HEK293 (cell line): Measurements from ENCODE around the gene TAMALIN.

Source experiments
- CTCF ChIA-PET: fragments of 350-600 bp; formaldehyde crosslinking; extraction: SDS; loops from one replicate; lab custom pipeline; 2021; ENCODE audit warnings: antibody characterized with exemption; lab: Yijun Ruan, JAX
- POLR2A ChIA-PET: fragments of 300-600 bp; formaldehyde crosslinking; extraction: SDS; loops from one replicate; lab custom pipeline; 2020; ENCODE audit warnings: antibody characterized with exemption, inconsistent platforms; lab: Yijun Ruan, JAX
- H3K27ac ChIP-seq: fragments of 200-500 bp; sonication (Bioruptor generic); 2 replicates; pipeline ENCODE4 v1.5.1; 2014; ENCODE audit warnings: low read depth, low read length, control low read depth, inconsistent platforms; ENCODE audit errors: extremely low read depth
- H3K36me3 ChIP-seq, 2 experiments: fragments of 200-500 bp in 1 of 2; sonication (Bioruptor generic) in 1 of 2; 1 replicate in 1 of 2; 2 replicates in 1 of 2; pipeline ENCODE4 v1.5.1; 2014 to 2017; ENCODE audit warnings: inconsistent platforms in 2 of 2, low read length in 2 of 2; ENCODE audit not compliant: control insufficient read depth in 2 of 2, insufficient read depth in 1 of 2
- H3K4me1 ChIP-seq: fragments of 200-500 bp; sonication (Bioruptor generic); 2 replicates; pipeline ENCODE4 v1.5.1; 2014; ENCODE audit warnings: mild to moderate bottlenecking, low read length, inconsistent platforms; ENCODE audit not compliant: control insufficient read depth, insufficient read depth
- H3K4me3 ChIP-seq: 2 replicates; pipeline ENCODE4 v1.5.1; 2011; ENCODE audit warnings: low read depth, mild to moderate bottlenecking, control low read depth, low read length, moderate library complexity
- H3K9me3 ChIP-seq: fragments of 200-500 bp; sonication (Bioruptor generic); 2 replicates; pipeline ENCODE4 v1.5.1; 2014; ENCODE audit warnings: low read depth, low read length, inconsistent platforms; ENCODE audit not compliant: control insufficient read depth, insufficient read depth
- PRDM4 ChIP-seq: fragments of 450-650 bp; formaldehyde crosslinking; IDR thresholded peaks from 2 replicates; pipeline ENCODE4 v1.5.1; 2017; ENCODE audit warnings: missing biosample characterization, missing genetic modification characterization
- REPIN1 ChIP-seq: fragments of 450-650 bp; formaldehyde crosslinking; IDR thresholded peaks from 2 replicates; pipeline ENCODE4 v1.5.1; 2017; ENCODE audit warnings: missing biosample characterization, missing genetic modification characterization, low read depth
- SP3 ChIP-seq: fragments of 450-650 bp; formaldehyde crosslinking; IDR thresholded peaks from 2 replicates; pipeline ENCODE4 v1.5.1; 2016; ENCODE audit warnings: missing biosample characterization, missing genetic modification characterization
- TRIM28 ChIP-seq: IDR thresholded peaks from 2 replicates; pipeline ENCODE4 v1.6.1; 2011; ENCODE audit warnings: low read length, control low read depth, borderline replicate concordance
- ZFHX2 ChIP-seq: fragments of 450-650 bp; formaldehyde crosslinking; conservative IDR thresholded peaks from 2 replicates; pipeline ENCODE4 v1.5.1; 2016; ENCODE audit warnings: missing biosample characterization, missing genetic modification characterization
- ZFP37 ChIP-seq: fragments of 450-650 bp; formaldehyde crosslinking; IDR thresholded peaks from 2 replicates; pipeline ENCODE4 v1.5.1; 2016; ENCODE audit warnings: missing biosample characterization, missing genetic modification characterization
- ZNF138 ChIP-seq: fragments of 450-650 bp; formaldehyde crosslinking; IDR thresholded peaks from 2 replicates; pipeline ENCODE4 v1.5.1; 2016; ENCODE audit warnings: missing biosample characterization, missing genetic modification characterization, borderline replicate concordance
- ZNF146 ChIP-seq: fragments of 450-650 bp; formaldehyde crosslinking; IDR thresholded peaks from 2 replicates; pipeline ENCODE4 v1.5.1; 2016; ENCODE audit warnings: missing biosample characterization, missing genetic modification characterization
- ZNF292 ChIP-seq: fragments of 450-650 bp; formaldehyde crosslinking; IDR thresholded peaks from 2 replicates; pipeline ENCODE4 v1.5.1; 2016; ENCODE audit warnings: low read depth, missing biosample characterization, missing genetic modification characterization, borderline replicate concordance
- ZNF354C ChIP-seq: fragments of 450-650 bp; formaldehyde crosslinking; IDR thresholded peaks from 2 replicates; pipeline ENCODE4 v1.5.1; 2016; ENCODE audit warnings: missing biosample characterization, missing genetic modification characterization, low read depth, borderline replicate concordance
- ZNF416 ChIP-seq: fragments of 450-650 bp; formaldehyde crosslinking; IDR thresholded peaks from 2 replicates; pipeline ENCODE4 v1.5.1; 2016; ENCODE audit warnings: missing biosample characterization, missing genetic modification characterization
- ZNF830 ChIP-seq: fragments of 450-650 bp; IDR thresholded peaks from 2 replicates; pipeline ENCODE4 v1.5.0; 2018; ENCODE audit warnings: missing biosample characterization, missing genetic modification characterization, low read depth, mild to moderate bottlenecking, moderate library complexity
- TF ChIP-seq, protein P1 (sequence below): fragments of 450-650 bp; formaldehyde crosslinking; IDR thresholded peaks from 2 replicates; pipeline ENCODE4 v1.5.1; 2016; ENCODE audit warnings: missing biosample characterization, missing genetic modification characterization
- TF ChIP-seq, protein P2 (sequence below): fragments of 450-650 bp; formaldehyde crosslinking; IDR thresholded peaks from 2 replicates; pipeline ENCODE4 v1.5.1; 2016; ENCODE audit warnings: missing biosample characterization, missing genetic modification characterization, borderline replicate concordance

The TAMALIN gene

DNA sequence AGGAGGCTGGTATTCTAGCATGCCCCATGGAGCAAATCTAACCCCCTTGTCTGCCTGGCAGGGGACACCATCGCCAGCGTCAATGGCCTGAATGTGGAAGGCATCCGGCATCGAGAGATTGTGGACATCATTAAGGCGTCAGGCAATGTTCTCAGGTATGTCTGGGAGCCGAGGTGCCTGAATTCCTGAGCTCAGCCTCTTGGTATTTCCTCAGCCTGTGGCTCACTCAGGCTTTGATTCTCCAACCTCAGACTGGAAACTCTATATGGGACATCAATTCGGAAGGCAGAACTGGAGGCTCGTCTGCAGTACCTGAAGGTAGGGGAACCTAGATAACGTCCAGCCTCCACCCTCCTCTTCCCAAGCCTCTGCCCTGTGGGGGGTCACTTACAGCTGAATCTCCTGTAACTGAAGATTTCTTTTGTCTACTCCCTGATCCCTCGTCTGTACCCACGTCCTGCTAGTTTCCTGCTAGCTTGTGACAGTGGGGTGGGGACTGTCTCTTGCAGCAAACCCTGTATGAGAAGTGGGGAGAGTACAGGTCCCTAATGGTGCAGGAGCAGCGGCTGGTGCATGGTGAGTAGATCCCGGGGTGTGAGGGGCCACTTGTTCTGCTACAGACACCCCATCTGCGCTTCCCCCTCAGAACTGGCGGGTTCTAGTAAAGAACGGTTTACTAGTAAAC, 7.0 kb downstream of the TAMALIN start:
- TF ChIP-seq SP3 (tag by site-specific recombination), result no peak
- TF ChIP-seq PRDM4 (tag by site-specific recombination), result no peak
- TF ChIP-seq, protein P1, sequence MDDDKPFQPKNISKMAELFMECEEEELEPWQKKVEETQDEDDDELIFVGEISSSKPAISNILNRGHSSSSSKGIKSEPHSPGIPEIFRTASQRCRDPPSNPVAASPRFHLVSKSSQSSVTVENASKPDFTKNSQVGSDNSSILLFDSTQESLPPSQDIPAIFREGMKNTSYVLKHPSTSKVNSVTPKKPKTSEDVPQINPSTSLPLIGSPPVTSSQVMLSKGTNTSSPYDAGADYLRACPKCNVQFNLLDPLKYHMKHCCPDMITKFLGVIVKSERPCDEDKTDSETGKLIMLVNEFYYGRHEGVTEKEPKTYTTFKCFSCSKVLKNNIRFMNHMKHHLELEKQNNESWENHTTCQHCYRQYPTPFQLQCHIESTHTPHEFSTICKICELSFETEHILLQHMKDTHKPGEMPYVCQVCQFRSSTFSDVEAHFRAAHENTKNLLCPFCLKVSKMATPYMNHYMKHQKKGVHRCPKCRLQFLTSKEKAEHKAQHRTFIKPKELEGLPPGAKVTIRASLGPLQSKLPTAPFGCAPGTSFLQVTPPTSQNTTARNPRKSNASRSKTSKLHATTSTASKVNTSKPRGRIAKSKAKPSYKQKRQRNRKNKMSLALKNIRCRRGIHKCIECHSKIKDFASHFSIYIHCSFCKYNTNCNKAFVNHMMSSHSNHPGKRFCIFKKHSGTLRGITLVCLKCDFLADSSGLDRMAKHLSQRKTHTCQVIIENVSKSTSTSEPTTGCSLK (tag by site-specific recombination), result no peak
- TF ChIP-seq TRIM28, result no peak
- no peak for TF ChIP-seq ZNF146 (tag by site-specific recombination)
- TF ChIP-seq ZFHX2 (tag by site-specific recombination), result no peak
- no peak for TF ChIP-seq ZFP37 (tag by site-specific recombination)
- TF ChIP-seq ZNF138, result no peak
- TF ChIP-seq REPIN1, result no peak
- no peak for TF ChIP-seq ZNF416
- H3K9me3 ChIP-seq, result no peaks in the 10 kb centered on the region
- no peak overlapping the region for H3K27ac ChIP-seq
- H3K4me3 ChIP-seq, result no peak overlapping the region
- POLR2A ChIA-PET, result no interaction called here
- H3K36me3 ChIP-seq, result peaks cover 0 to 25% of the 10 kb centered on the region in 2 experiments; a peak in 1 of 3 replicates
- peaks cover 10% of the 10 kb centered on the region; the same call in 1 of the 2 replicates for H3K4me1 ChIP-seq
- CTCF ChIA-PET, result interaction anchor here (0.6 to 2.1 kb wide), 5 partner anchors 10 to 123 kb away, joined by 3 to 16 read pairs (median 5); no protein-coding TSS in a partner anchor

DNA sequence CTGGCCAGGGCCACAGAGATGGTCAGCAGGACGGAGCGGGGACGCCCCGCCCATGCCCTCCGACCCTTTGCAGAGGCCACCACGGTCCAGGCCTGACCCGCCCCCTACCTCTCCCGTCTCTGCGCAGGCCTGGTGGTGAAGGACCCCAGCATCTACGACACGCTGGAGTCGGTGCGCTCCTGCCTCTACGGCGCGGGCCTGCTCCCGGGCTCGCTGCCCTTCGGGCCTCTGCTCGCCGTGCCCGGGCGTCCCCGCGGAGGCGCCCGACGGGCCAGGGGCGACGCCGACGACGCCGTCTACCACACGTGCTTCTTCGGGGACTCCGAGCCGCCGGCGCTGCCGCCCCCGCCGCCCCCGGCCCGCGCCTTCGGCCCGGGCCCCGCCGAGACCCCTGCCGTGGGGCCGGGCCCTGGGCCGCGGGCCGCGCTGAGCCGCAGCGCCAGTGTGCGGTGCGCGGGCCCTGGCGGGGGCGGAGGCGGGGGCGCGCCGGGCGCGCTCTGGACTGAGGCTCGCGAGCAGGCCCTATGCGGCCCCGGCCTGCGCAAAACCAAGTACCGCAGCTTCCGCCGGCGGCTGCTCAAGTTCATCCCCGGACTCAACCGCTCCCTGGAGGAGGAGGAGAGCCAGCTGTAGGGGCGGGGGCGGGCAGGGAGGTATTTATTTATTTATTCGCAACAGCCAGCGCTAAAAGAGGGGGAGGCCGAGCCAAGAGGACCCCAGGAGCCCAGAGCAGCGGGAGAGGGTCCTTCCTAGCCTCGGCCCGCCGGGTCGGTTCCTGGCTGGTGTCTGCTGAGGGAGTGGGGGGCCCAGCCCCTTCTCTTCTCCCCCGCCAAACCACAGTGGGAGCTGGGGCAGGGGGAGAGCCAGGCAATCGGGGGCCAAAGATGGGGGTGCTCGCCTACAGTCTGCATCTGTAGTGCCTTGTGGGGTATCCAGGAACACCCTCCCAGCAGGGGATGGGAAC, 8.1 kb downstream of the TAMALIN start:
- TF ChIP-seq ZNF830 (tag by site-specific recombination) (no peak), PRDM4 (tag by site-specific recombination) (no peak), ZNF292 (tag by site-specific recombination) (no peak), ZNF138 (no peak), ZNF354C (no peak)
- TF ChIP-seq, protein P2, sequence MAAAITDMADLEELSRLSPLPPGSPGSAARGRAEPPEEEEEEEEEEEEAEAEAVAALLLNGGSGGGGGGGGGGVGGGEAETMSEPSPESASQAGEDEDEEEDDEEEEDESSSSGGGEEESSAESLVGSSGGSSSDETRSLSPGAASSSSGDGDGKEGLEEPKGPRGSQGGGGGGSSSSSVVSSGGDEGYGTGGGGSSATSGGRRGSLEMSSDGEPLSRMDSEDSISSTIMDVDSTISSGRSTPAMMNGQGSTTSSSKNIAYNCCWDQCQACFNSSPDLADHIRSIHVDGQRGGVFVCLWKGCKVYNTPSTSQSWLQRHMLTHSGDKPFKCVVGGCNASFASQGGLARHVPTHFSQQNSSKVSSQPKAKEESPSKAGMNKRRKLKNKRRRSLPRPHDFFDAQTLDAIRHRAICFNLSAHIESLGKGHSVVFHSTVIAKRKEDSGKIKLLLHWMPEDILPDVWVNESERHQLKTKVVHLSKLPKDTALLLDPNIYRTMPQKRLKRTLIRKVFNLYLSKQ, result no peak
- Histone ChIP-seq H3K27ac (no peak overlapping the region), H3K36me3 (peaks cover 0 to 25% of the 10 kb centered on the region in 2 experiments; a peak in 1 of 3 replicates), H3K4me1 (peaks cover 9% of the 10 kb centered on the region; the same call in 1 of the 2 replicates), H3K4me3 (no peak overlapping the region), H3K9me3 (no peaks in the 10 kb centered on the region)
- CTCF ChIA-PET, result interaction anchor here (0.6 to 3.1 kb wide), 6 partner anchors 10 to 122 kb away, joined by 3 to 18 read pairs (median 6); no protein-coding TSS in a partner anchor
- POLR2A ChIA-PET, result no interaction called here
